ENCODE data around the gene S100B.

DNA sequence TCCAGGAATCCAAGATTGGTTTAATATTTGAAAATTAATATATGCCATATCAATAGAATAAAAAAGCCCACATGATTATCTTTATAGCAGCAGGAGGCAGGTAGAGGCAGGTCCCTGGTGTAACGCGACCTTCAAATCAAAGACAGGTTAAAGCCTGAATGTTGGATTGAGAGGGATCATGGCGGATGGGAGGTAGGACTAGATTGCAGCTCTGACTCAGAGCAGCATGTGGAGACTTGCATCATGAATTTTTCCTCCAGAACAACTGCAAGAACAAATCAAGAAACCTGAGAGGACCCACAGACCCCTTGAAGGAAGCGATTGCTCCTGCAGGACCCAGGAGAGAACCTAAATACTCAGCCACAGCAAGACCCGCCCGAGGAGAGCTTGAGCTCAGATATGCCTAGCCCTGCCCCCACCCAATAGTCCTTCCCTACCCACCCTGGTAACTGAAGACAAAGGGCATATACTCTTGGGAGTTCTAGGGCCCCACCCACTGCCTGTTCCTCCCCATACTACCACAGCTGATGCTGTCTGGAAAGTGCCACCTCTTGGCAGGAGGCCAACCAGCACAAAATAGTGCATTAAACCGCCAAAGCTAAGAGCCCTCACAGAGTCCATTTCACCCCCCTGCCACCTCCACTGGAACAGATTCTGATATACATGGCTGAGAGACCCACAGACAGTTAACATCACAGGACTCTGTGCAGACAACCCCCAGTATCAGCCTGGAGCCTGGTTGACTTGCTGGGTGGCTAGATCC, 19.5 kb downstream of the S100B start:
- TF ChIP-seq, protein P1, sequence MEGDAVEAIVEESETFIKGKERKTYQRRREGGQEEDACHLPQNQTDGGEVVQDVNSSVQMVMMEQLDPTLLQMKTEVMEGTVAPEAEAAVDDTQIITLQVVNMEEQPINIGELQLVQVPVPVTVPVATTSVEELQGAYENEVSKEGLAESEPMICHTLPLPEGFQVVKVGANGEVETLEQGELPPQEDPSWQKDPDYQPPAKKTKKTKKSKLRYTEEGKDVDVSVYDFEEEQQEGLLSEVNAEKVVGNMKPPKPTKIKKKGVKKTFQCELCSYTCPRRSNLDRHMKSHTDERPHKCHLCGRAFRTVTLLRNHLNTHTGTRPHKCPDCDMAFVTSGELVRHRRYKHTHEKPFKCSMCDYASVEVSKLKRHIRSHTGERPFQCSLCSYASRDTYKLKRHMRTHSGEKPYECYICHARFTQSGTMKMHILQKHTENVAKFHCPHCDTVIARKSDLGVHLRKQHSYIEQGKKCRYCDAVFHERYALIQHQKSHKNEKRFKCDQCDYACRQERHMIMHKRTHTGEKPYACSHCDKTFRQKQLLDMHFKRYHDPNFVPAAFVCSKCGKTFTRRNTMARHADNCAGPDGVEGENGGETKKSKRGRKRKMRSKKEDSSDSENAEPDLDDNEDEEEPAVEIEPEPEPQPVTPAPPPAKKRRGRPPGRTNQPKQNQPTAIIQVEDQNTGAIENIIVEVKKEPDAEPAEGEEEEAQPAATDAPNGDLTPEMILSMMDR (IDR thresholded peaks at IDR 0.05) = no peak
- no peak for TF ChIP-seq POLR2A (IDR thresholded peaks at IDR 0.05)
